Neural progenitor cell (in vitro differentiated cells): ENCODE data around the gene NPC1. TPM values are rescaled to one million over a fixed set of nuclear protein-coding genes. Genes with fewer than 3 reads are reported as not detected.

Source experiments
- DNase-seq: peaks from one replicate; pipeline ENCODE4 v3.0.0-alpha.2; 2016; ENCODE audit warnings: low spot score
- H2AFZ ChIP-seq: fragments of 200-600 bp; sonication (generic); replicated peaks from 2 replicates; pipeline ENCODE4 v1.6.1; 2016; ENCODE audit warnings: antibody characterized with exemption
- H3F3A ChIP-seq: fragments of 200-600 bp; sonication (generic); 2 replicates; pipeline ENCODE4 v1.6.1; 2016; ENCODE audit warnings: antibody characterized with exemption, low read depth
- H3K27ac ChIP-seq: fragments of 200-600 bp; sonication (generic); 2 replicates; pipeline ENCODE4 v1.5.1; 2016; ENCODE audit warnings: mild to moderate bottlenecking
- H3K27me3 ChIP-seq: fragments of 200-600 bp; sonication (generic); 2 replicates; pipeline ENCODE4 v1.6.1; 2016; ENCODE audit warnings: mild to moderate bottlenecking, moderate library complexity
- H3K36me3 ChIP-seq: fragments of 200-600 bp; sonication (generic); 2 replicates; pipeline ENCODE4 v1.5.1; 2016
- H3K4me1 ChIP-seq: fragments of 200-600 bp; sonication (generic); 2 replicates; pipeline ENCODE4 v1.6.1; 2016; ENCODE audit warnings: mixed run types
- H3K4me2 ChIP-seq: fragments of 200-600 bp; sonication (generic); 2 replicates; pipeline ENCODE4 v1.6.1; 2016
- H3K4me3 ChIP-seq: fragments of 200-600 bp; sonication (generic); 2 replicates; pipeline ENCODE4 v1.5.1; 2016
- H3K79me2 ChIP-seq: fragments of 200-600 bp; sonication (generic); 2 replicates; pipeline ENCODE4 v1.6.1; 2016; ENCODE audit warnings: low read depth
- H3K9ac ChIP-seq: fragments of 200-600 bp; sonication (generic); 2 replicates; pipeline ENCODE4 v1.6.1; 2016
- H3K9me3 ChIP-seq: fragments of 200-600 bp; sonication (generic); 2 replicates; pipeline ENCODE4 v1.5.1; 2016; ENCODE audit warnings: low read depth
- H4K20me1 ChIP-seq: fragments of 200-600 bp; sonication (generic); 2 replicates; pipeline ENCODE4 v1.6.1; 2016; ENCODE audit warnings: low read depth
- H3K27ac Mint-ChIP-seq: 3 replicates; pipeline ENCODE4 v1.8.0; 2021; ENCODE audit warnings: mixed read lengths
- H3K27me3 Mint-ChIP-seq: 2 replicates; pipeline ENCODE4 v1.8.0; 2022; ENCODE audit warnings: low read depth, mild to moderate bottlenecking, inconsistent platforms, moderate library complexity, mixed read lengths; ENCODE audit not compliant: insufficient read depth
- H3K36me3 Mint-ChIP-seq: 3 replicates; pipeline ENCODE4 v1.8.0; 2021; ENCODE audit warnings: mixed read lengths
- H3K4me1 Mint-ChIP-seq: 3 replicates; pipeline ENCODE4 v1.8.0; 2021; ENCODE audit warnings: mixed read lengths
- H3K4me3 Mint-ChIP-seq: 3 replicates; pipeline ENCODE4 v1.8.0; 2021; ENCODE audit warnings: mild to moderate bottlenecking, moderate library complexity, mixed read lengths
- H3K9me3 Mint-ChIP-seq: 3 replicates; pipeline ENCODE4 v1.8.0; 2020; ENCODE audit warnings: mixed read lengths
- EZH2 ChIP-seq: fragments of 200-600 bp; sonication (generic); IDR thresholded peaks from 2 replicates; pipeline ENCODE4 v1.6.1; 2017; ENCODE audit warnings: antibody characterized with exemption, mild to moderate bottlenecking, moderate library complexity
- EZH2phosphoT487 ChIP-seq: fragments of 200-600 bp; sonication (generic); IDR thresholded peaks from 2 replicates; pipeline ENCODE4 v1.6.1; 2017; ENCODE audit warnings: antibody characterized with exemption
- total RNA-seq: library from RNA; depleted of rRNA; stranded (reverse); fragments of >200 nt; gene quantifications from 2 replicates; pipeline ENCODE4 v1.2.3, GENCODE V29; 2015; ENCODE audit warnings: low replicate concordance
- TF ChIP-seq, protein P1 (sequence below): fragments of 200-600 bp; sonication (generic); IDR thresholded peaks from 2 replicates; pipeline ENCODE4 v1.5.1; 2017; ENCODE audit warnings: antibody characterized with exemption, mild to moderate bottlenecking

The NPC1 gene
- total RNA-seq, 1 donor from 2014 or later: 20.9 TPM

DNA sequence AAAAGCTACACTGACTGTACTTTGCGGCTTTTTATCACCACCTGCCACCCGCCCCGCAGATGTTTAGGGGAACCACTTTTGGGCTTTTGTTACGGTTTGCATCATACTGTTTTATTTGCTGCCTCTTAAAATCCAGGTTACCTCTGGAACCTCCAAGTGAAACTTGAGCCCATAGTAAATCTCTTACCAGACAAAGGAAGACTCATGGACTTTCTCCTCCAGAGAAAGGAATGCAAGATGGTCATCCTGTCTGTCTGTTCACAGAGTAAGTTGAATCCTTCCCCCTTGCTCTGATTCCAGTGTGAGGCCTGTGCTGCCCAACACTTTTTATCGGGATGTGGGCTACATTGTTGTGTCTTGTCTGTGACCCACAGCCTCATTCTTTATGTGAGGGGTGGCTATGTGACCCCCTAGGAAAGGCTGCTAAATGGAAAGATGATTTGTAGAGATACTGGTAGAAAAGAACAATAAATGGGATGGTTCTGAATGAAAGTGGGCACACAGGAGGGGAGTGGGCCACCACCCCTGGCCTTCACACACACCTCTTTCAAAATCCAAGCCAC is 59.7 kb downstream of the NPC1 start:
- peak overlapping the region; percentile 43 for H3K27ac ChIP-seq
- H4K20me1 ChIP-seq: no peaks in the 10 kb centered on the region
- no peak overlapping the region for H3K4me3 ChIP-seq
- H3K4me1 ChIP-seq: peaks cover 6% of the 10 kb centered on the region
- H3K36me3 ChIP-seq: no peaks in the 10 kb centered on the region
- Mint-ChIP-seq H3K27ac (peak overlapping the region; percentile 15), H3K4me1 (no peaks in the 10 kb centered on the region), H3K27me3 (no peaks in the 10 kb centered on the region), H3K4me3 (no peak overlapping the region), H3K9me3 (no peaks in the 10 kb centered on the region), H3K36me3 (peaks cover 33% of the 10 kb centered on the region)
- no peak overlapping the region for H3K4me2 ChIP-seq
- TF ChIP-seq EZH2 (no peak), EZH2phosphoT487 (no peak)
- TF ChIP-seq, protein P1, sequence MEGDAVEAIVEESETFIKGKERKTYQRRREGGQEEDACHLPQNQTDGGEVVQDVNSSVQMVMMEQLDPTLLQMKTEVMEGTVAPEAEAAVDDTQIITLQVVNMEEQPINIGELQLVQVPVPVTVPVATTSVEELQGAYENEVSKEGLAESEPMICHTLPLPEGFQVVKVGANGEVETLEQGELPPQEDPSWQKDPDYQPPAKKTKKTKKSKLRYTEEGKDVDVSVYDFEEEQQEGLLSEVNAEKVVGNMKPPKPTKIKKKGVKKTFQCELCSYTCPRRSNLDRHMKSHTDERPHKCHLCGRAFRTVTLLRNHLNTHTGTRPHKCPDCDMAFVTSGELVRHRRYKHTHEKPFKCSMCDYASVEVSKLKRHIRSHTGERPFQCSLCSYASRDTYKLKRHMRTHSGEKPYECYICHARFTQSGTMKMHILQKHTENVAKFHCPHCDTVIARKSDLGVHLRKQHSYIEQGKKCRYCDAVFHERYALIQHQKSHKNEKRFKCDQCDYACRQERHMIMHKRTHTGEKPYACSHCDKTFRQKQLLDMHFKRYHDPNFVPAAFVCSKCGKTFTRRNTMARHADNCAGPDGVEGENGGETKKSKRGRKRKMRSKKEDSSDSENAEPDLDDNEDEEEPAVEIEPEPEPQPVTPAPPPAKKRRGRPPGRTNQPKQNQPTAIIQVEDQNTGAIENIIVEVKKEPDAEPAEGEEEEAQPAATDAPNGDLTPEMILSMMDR: no peak
- H3K9me3 ChIP-seq: no peaks in the 10 kb centered on the region
- H3K27me3 ChIP-seq: no peaks in the 10 kb centered on the region
- no peaks in the 10 kb centered on the region for H3K79me2 ChIP-seq
- H3K9ac ChIP-seq: no peak overlapping the region
- no peak for DNase-seq
- H3F3A ChIP-seq: no peaks in the 10 kb centered on the region
- no peak overlapping the region for H2AFZ ChIP-seq

DNA sequence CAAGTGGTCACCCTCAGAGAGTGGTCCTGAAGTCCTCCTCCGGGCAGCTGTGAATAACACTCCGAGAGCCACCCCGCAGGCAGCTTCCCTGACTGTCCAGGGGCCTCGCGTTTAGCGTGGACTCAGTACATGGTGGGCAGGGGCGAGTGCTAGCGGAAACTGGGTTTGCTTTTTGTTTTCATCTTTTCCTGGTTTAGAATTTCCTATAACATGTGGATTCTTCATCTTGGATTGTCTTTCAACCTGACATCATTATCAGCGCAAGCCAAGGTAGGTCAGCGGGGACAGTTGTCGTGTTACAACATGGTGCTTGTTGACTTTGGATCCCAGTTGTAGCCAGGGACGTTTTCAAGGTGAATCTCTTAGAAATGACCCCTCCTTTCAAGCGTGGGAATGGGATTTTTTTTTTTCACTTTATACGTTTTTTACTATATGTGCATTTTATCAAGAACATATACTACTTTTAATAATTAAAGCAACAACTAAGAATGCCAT is 62.0 kb downstream of the NPC1 start:
- H2AFZ ChIP-seq: no peak overlapping the region
- H3F3A ChIP-seq: no peaks in the 10 kb centered on the region
- no peak overlapping the region for H3K9ac ChIP-seq
- peaks cover 33% of the 10 kb centered on the region for H3K36me3 Mint-ChIP-seq
- no peaks in the 10 kb centered on the region for H3K4me1 Mint-ChIP-seq
- H3K4me1 ChIP-seq: peaks cover 6% of the 10 kb centered on the region
- H3K4me2 ChIP-seq: no peak overlapping the region
- no peaks in the 10 kb centered on the region for H3K27me3 Mint-ChIP-seq
- no peak overlapping the region for H3K27ac Mint-ChIP-seq
- no peaks in the 10 kb centered on the region for H3K36me3 ChIP-seq
- H3K4me3 ChIP-seq: no peak overlapping the region
- DNase-seq: no peak
- no peaks in the 10 kb centered on the region for H3K9me3 ChIP-seq
- H3K9me3 Mint-ChIP-seq: no peaks in the 10 kb centered on the region
- H3K27me3 ChIP-seq: no peaks in the 10 kb centered on the region
- H3K79me2 ChIP-seq: no peaks in the 10 kb centered on the region
- no peaks in the 10 kb centered on the region for H4K20me1 ChIP-seq
- no peak for TF ChIP-seq EZH2phosphoT487
- no peak for TF ChIP-seq EZH2
- TF ChIP-seq, protein P1: no peak
- H3K27ac ChIP-seq: no peak overlapping the region
- H3K4me3 Mint-ChIP-seq: no peak overlapping the region

DNA sequence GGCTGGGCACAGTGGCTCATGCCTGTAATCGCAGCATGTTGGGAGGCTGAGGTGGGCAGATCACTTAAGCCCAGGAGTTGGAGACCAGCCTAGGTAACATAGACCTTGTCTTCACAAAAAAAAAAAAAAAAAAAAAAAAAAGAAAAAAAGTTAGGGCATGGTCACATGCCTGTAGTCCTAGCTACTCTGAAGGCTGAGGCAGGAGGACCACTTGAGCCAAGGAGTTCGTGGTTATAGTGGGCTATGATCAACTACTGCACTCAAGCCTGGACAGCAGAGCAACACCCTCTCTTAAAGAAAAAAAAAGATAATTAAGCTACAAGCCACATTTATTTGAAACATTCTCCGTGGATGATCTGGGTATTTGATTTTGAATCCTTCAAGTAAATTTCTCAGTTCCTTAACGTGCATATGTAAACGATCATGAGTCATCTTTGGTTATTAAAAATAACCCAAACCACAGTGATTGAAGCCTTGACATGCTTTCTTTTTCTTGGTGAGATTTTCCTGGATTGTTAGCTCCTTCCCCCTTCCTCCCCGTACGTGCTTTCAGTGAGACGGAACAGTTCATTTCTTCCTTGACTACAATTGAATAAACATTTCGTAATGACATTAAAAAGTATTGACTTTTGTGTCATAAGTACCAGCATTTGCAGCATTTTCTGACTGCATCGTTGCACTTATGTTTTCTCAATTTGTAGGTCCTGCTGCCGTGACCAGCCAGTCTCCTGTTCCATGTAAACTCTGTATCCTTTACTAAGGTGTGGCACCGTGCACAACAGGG is 62.7 kb downstream of the NPC1 start:
- Histone ChIP-seq H3K4me1 (peaks cover 6% of the 10 kb centered on the region), H3K4me2 (no peak overlapping the region), H4K20me1 (no peaks in the 10 kb centered on the region), H3K36me3 (no peaks in the 10 kb centered on the region), H3F3A (no peaks in the 10 kb centered on the region), H3K4me3 (no peak overlapping the region), H3K27ac (no peak overlapping the region), H3K9ac (no peak overlapping the region), H3K9me3 (no peaks in the 10 kb centered on the region), H3K27me3 (no peaks in the 10 kb centered on the region), H3K79me2 (no peaks in the 10 kb centered on the region), H2AFZ (no peak overlapping the region)
- no peaks in the 10 kb centered on the region for H3K27me3 Mint-ChIP-seq
- no peaks in the 10 kb centered on the region for H3K9me3 Mint-ChIP-seq
- H3K4me3 Mint-ChIP-seq: no peak overlapping the region
- no peaks in the 10 kb centered on the region for H3K4me1 Mint-ChIP-seq
- no peak for DNase-seq
- no peak for TF ChIP-seq EZH2phosphoT487
- no peak for TF ChIP-seq EZH2
- TF ChIP-seq, protein P1: no peak
- H3K27ac Mint-ChIP-seq: no peak overlapping the region
- peaks cover 35% of the 10 kb centered on the region for H3K36me3 Mint-ChIP-seq
